Stomach (tissue), 4 donors: ENCODE results near the gene METRN.

ENCODE experiments used
- CTCF ChIP-seq, 7 experiments: fragments of 450-650 bp in 4 of 7; fragments of 200-600 bp in 3 of 7; sonication (generic) in 3 of 7; IDR thresholded peaks; one replicate each; pipeline ENCODE4 v1.5.1; 2016 to 2019; ENCODE audit warnings: antibody characterized with exemption in 7 of 7, control low read depth in 2 of 7, mild to moderate bottlenecking in 1 of 7
- EP300 ChIP-seq: sonication (generic); formaldehyde crosslinking; IDR thresholded peaks from one replicate; pipeline ENCODE4 v1.6.1; 2017; ENCODE audit warnings: antibody characterized with exemption
- POLR2A ChIP-seq, 4 donors: fragments of 450-650 bp; IDR thresholded peaks; one replicate each; pipeline ENCODE4 v1.6.1; 2016; ENCODE audit warnings: antibody characterized with exemption in 4 of 4, control low read depth in 2 of 4, mild to moderate bottlenecking in 1 of 4, moderate library complexity in 1 of 4
- POLR2AphosphoS5 ChIP-seq, 3 donors: sonication (generic); formaldehyde crosslinking; IDR thresholded peaks; one replicate each; pipeline ENCODE4 v1.6.1; 2016; ENCODE audit warnings: antibody characterized with exemption in 3 of 3

- TF ChIP-seq CTCF (IDR thresholded peaks at IDR 0.05) (no peak), POLR2A (IDR thresholded peaks at IDR 0.05) (no peak), POLR2AphosphoS5 (IDR thresholded peaks at IDR 0.05) (no peak), EP300 (no peak)
These were observed 33.2 kb downstream of the METRN start for GRCh38 chr16:747978-748746.
